Activated CD8-positive, alpha-beta T cell treated with anti-CD3 and anti-CD28 coated beads for 36 hours (primary cell): ENCODE measurements around the gene ZMYND11. TPM values are rescaled to one million over a fixed set of nuclear protein-coding genes. Genes with fewer than 3 reads are reported as not detected.
"Not testable (repeated sequence)": the region's sequence is repeated elsewhere in the genome, so short reads cannot be mapped to it uniquely, and the experiment has no call there.

Experiments used
- ATAC-seq: fragments of 200-7000 bp; cut with Tn5 transposase; one replicate; pipeline ENCODE4 v1.10.0; 2021; ENCODE audit warnings: mild to moderate bottlenecking, moderate library complexity
- CTCF ChIA-PET: fragments of 350-600 bp; sonication (Branson Sonifier 250); formaldehyde crosslinking; loops from one replicate; lab custom pipeline; 2021; ENCODE audit warnings: antibody characterized with exemption; lab: Charles Lee
- POLR2A ChIA-PET: fragments of 350-600 bp; sonication (Branson Sonifier 250); formaldehyde crosslinking; loops from one replicate; lab custom pipeline; 2021; ENCODE audit warnings: antibody characterized with exemption; lab: Charles Lee
- DNase-seq: peaks from one replicate; pipeline ENCODE4 v3.0.0-alpha.2; 2020
- H3K27ac Mint-ChIP-seq: one replicate; pipeline ENCODE4 v1.8.0; 2021; ENCODE audit warnings: mild to moderate bottlenecking, mixed read lengths
- H3K27me3 Mint-ChIP-seq: one replicate; pipeline ENCODE4 v1.8.0; 2021; ENCODE audit warnings: mixed read lengths
- H3K36me3 Mint-ChIP-seq: one replicate; pipeline ENCODE4 v1.8.0; 2021; ENCODE audit warnings: low read depth, mixed read lengths
- H3K4me1 Mint-ChIP-seq: one replicate; pipeline ENCODE4 v1.8.0; 2021; ENCODE audit warnings: low read depth, mixed read lengths
- H3K4me3 Mint-ChIP-seq: one replicate; pipeline ENCODE4 v1.8.0; 2021; ENCODE audit warnings: mild to moderate bottlenecking, moderate library complexity, mixed read lengths
- H3K9me3 Mint-ChIP-seq: one replicate; pipeline ENCODE4 v1.8.0; 2021; ENCODE audit warnings: mixed read lengths
- intact Hi-C: fragments of 100-400 bp; cut with micrococcal nuclease; formaldehyde crosslinking; loops from one replicate; pipeline ENCODE4 v1.10.0; 2022
- total RNA-seq, 2 experiments: library from RNA; stranded (reverse); gene quantifications; one replicate each; pipeline ENCODE4 v1.2.3, GENCODE V29; 2021
- TF ChIP-seq, protein P1 (sequence below): fragments of 200-600 bp; IDR thresholded peaks from one replicate; pipeline ENCODE4 v1.8.0; 2022; ENCODE audit warnings: antibody characterized with exemption, mild to moderate bottlenecking

The ZMYND11 gene
- total RNA-seq, 2 experiments from 2014 or later: 14.9 to 16.8 TPM

- H3K36me3 Mint-ChIP-seq, H3K27ac Mint-ChIP-seq, H3K4me3 Mint-ChIP-seq, H3K27me3 Mint-ChIP-seq, ATAC-seq, CTCF ChIA-PET, H3K4me1 Mint-ChIP-seq, intact Hi-C loops, H3K9me3 Mint-ChIP-seq, POLR2A ChIA-PET, DNase-seq: not testable (repeated sequence)
These were observed 130.7 kb downstream of the ZMYND11 start for GRCh38 chr10:265816-266588.

DNA sequence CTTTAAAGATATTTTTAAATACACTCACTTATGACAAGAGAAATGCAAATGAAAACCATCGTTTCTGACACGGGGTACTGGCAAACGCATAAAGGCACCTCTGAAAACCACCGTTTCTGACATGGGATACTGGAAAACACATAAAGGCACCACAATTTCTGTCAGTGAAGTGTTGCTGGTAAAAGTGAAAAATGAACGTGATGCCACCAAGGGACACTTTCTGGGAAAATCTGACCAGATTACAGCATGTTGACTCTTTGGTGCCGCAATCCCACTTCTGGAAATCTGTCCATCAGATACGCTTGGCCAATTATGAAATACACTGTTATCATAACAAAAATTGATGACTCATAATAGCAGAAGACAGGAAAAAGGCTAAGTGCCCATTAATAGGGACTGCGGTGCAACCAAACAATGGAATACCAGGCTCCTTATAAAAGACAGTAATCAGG lies 131.7 kb downstream of the ZMYND11 start:
- ChIA-PET CTCF (no interaction called here), POLR2A (no interaction called here)
- H3K27ac Mint-ChIP-seq: no peak overlapping the region
- H3K4me3 Mint-ChIP-seq: no peak overlapping the region
- no peaks in the 10 kb centered on the region for H3K27me3 Mint-ChIP-seq
- intact Hi-C loops: no loop called here
- ATAC-seq: no peak
- no peaks in the 10 kb centered on the region for H3K4me1 Mint-ChIP-seq
- H3K9me3 Mint-ChIP-seq: no peaks in the 10 kb centered on the region
- no peak for DNase-seq
- TF ChIP-seq, protein P1, sequence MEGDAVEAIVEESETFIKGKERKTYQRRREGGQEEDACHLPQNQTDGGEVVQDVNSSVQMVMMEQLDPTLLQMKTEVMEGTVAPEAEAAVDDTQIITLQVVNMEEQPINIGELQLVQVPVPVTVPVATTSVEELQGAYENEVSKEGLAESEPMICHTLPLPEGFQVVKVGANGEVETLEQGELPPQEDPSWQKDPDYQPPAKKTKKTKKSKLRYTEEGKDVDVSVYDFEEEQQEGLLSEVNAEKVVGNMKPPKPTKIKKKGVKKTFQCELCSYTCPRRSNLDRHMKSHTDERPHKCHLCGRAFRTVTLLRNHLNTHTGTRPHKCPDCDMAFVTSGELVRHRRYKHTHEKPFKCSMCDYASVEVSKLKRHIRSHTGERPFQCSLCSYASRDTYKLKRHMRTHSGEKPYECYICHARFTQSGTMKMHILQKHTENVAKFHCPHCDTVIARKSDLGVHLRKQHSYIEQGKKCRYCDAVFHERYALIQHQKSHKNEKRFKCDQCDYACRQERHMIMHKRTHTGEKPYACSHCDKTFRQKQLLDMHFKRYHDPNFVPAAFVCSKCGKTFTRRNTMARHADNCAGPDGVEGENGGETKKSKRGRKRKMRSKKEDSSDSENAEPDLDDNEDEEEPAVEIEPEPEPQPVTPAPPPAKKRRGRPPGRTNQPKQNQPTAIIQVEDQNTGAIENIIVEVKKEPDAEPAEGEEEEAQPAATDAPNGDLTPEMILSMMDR: no peak
- no peaks in the 10 kb centered on the region for H3K36me3 Mint-ChIP-seq

DNA sequence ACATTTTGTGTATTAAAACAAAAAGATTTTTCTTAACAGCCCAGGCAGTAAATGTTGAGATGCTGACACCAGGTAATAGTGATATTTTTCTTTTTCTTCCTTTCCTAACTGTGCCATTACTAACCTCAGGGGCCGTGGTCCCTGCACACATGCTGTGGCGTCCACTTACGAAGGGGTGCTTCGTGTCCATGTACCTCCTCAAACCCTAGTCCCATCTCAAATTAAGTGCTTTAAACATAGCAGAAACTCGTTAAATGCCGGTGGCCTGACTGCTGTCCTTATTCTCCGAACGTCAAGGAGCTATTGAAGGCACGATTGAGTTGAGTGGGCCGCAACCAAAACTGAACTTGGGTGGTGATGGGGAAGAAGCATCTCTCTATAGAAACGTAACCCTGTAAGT lies 132.4 kb downstream of the ZMYND11 start:
- Mint-ChIP-seq H3K36me3 (no peaks in the 10 kb centered on the region), H3K4me1 (no peaks in the 10 kb centered on the region), H3K27ac (no peak overlapping the region), H3K27me3 (no peaks in the 10 kb centered on the region), H3K9me3 (no peaks in the 10 kb centered on the region), H3K4me3 (no peak overlapping the region)
- ATAC-seq (no peak), DNase-seq (no peak)
- ChIA-PET POLR2A (no interaction called here), CTCF (no interaction called here)
- intact Hi-C loops: no loop called here
- TF ChIP-seq, protein P1: no peak

- Mint-ChIP-seq H3K4me3 (no peak overlapping the region), H3K27me3 (no peaks in the 10 kb centered on the region), H3K27ac (no peak overlapping the region), H3K36me3 (no peaks in the 10 kb centered on the region), H3K9me3 (no peaks in the 10 kb centered on the region), H3K4me1 (no peaks in the 10 kb centered on the region)
- ChIA-PET CTCF (no interaction called here), POLR2A (no interaction called here)
- intact Hi-C loops: no loop called here
- TF ChIP-seq, protein P1: no peak
- DNase-seq (no peak), ATAC-seq (no peak)
These were observed 134.3 kb downstream of the ZMYND11 start for GRCh38 chr10:269440-270074.

DNA sequence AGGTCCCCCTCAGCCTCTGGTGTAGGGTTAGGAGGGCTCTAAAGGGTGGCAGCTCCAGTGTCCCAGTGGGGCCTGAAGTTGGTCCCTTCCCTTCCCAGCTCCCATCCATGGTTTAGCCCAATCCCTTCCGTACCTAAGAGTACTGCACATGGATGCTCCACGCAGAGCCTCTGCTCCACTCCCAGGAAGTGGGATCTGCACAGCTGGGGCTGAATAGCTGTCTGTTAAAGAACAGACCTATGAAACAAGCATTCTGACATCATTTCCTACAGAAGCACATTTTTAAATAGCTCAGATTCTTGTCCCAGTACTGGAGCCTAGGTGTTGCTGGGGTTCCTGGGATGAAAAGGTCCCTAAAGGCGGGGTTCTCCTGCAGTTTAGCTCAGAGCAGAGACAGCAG lies 135.9 kb downstream of the ZMYND11 start:
- POLR2A ChIA-PET: interaction anchor here (0.6 kb wide), 1 partner anchor 65 kb away, joined by 3 read pairs; no protein-coding TSS in a partner anchor
- TF ChIP-seq, protein P1: no peak
- intact Hi-C loops: no loop called here

More for the DNA sequence above, 135.9 kb downstream of the ZMYND11 start:
- DNase-seq (no peak), ATAC-seq (no peak)
- Mint-ChIP-seq H3K4me1 (no peaks in the 10 kb centered on the region), H3K36me3 (no peaks in the 10 kb centered on the region), H3K4me3 (no peak overlapping the region), H3K9me3 (no peaks in the 10 kb centered on the region), H3K27me3 (no peaks in the 10 kb centered on the region), H3K27ac (no peak overlapping the region)
- CTCF ChIA-PET: interaction anchor here (1.2 kb wide), 1 partner anchor 10 kb away, joined by 3 read pairs; no protein-coding TSS in a partner anchor
